OCI-LY1 (cell line): ENCODE results near the gene ARHGEF17.

Experiments used
- H2AFZ ChIP-seq: fragments of 200-600 bp; sonication (generic), shearing (Covaris generic); 2 replicates; pipeline ENCODE4 v1.6.0; 2014; ENCODE audit warnings: antibody characterized with exemption, mild to moderate bottlenecking, low read length
- H3F3A ChIP-seq: fragments of 200-600 bp; sonication (generic), shearing (Covaris generic); 2 replicates; pipeline ENCODE4 v1.6.0; 2014; ENCODE audit warnings: mild to moderate bottlenecking, antibody characterized with exemption, low read length, moderate library complexity; ENCODE audit not compliant: insufficient read depth
- H3K27ac ChIP-seq: fragments of 200-600 bp; sonication (generic); 2 replicates; pipeline ENCODE4 v1.5.1; 2014; ENCODE audit warnings: low read length, mixed run types, mild to moderate bottlenecking, low read depth; ENCODE audit not compliant: poor library complexity, severe bottlenecking
- H3K27me3 ChIP-seq: fragments of 200-600 bp; sonication (generic); 2 replicates; pipeline ENCODE4 v1.6.0; 2014; ENCODE audit warnings: antibody characterized with exemption, mild to moderate bottlenecking, low read length, moderate library complexity; ENCODE audit not compliant: insufficient read depth
- H3K36me3 ChIP-seq: fragments of 200-600 bp; sonication (generic); 2 replicates; pipeline ENCODE4 v1.6.1; 2014; ENCODE audit warnings: mild to moderate bottlenecking, antibody characterized with exemption, low read length, moderate library complexity, mixed read lengths; ENCODE audit not compliant: insufficient read depth
- H3K4me1 ChIP-seq: fragments of 200-600 bp; sonication (generic); 2 replicates; pipeline ENCODE4 v1.5.1; 2014; ENCODE audit warnings: mild to moderate bottlenecking, low read length, moderate library complexity; ENCODE audit not compliant: insufficient read depth, severe bottlenecking
- H3K4me2 ChIP-seq: fragments of 200-600 bp; sonication (generic), shearing (Covaris generic); 2 replicates; pipeline ENCODE4 v1.6.1; 2014; ENCODE audit warnings: low read length
- H3K4me3 ChIP-seq: fragments of 200-600 bp; sonication (generic); 2 replicates; pipeline ENCODE4 v1.5.1; 2014; ENCODE audit warnings: low read length, low read depth, mild to moderate bottlenecking, mixed read lengths; ENCODE audit not compliant: poor library complexity, severe bottlenecking
- H3K79me2 ChIP-seq: fragments of 200-600 bp; shearing (Covaris generic); 2 replicates; pipeline ENCODE4 v1.6.1; 2016; ENCODE audit warnings: mixed run types, low read length, mixed read lengths; ENCODE audit not compliant: insufficient read depth
- H3K9ac ChIP-seq: fragments of 200-600 bp; sonication (generic), shearing (Covaris generic); 2 replicates; pipeline ENCODE4 v1.6.1; 2014; ENCODE audit warnings: mild to moderate bottlenecking, low read length, mixed read lengths
- H3K9me2 ChIP-seq: fragments of 200-600 bp; sonication (generic), shearing (Covaris generic); 2 replicates; pipeline ENCODE4 v1.6.1; 2014; ENCODE audit warnings: low read depth, mild to moderate bottlenecking, low read length, mixed read lengths
- H3K9me3 ChIP-seq: fragments of 200-600 bp; shearing (Covaris generic); 2 replicates; pipeline ENCODE4 v1.6.1; 2014; ENCODE audit warnings: low read length, mixed read lengths
- H4K20me1 ChIP-seq: fragments of 200-600 bp; sonication (generic), shearing (Covaris generic); 2 replicates; pipeline ENCODE4 v1.6.0; 2016; ENCODE audit warnings: mild to moderate bottlenecking, low read length; ENCODE audit not compliant: insufficient read depth
- CTCF ChIP-seq: fragments of 200-600 bp; sonication (generic), shearing (Covaris generic); IDR thresholded peaks from 2 replicates; pipeline ENCODE4 v1.5.1; 2017; ENCODE audit warnings: mild to moderate bottlenecking, antibody characterized with exemption, low read length, moderate library complexity, mixed read lengths
- EZH2 ChIP-seq: fragments of 200-600 bp; sonication (generic), shearing (Covaris generic); IDR thresholded peaks from 2 replicates; pipeline ENCODE4 v1.8.0; 2017; ENCODE audit warnings: borderline replicate concordance, mixed run types, mild to moderate bottlenecking, antibody characterized with exemption, low read length, moderate library complexity, mixed read lengths

ARHGEF17 gene

DNA sequence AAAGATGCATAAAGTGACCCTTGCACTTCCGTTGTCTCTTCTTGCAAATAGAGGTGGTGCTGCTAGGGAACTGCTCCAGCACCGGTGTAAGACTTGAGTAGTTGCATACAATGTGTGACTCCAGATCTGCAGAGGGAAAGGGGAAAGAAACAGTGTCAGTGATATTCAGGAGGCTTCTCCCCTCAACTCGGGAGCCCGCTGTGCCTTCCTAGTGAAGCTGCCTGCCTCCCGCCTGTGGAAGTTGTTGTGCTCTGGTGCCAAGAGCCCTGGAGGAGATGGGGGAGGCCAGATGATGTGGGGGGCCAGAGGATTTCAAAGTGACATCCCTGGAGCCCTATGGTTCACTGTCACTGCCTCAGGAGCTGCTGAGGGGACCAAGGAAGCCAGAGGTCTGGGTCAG is 98.5 kb downstream of the ARHGEF17 start:
- TF ChIP-seq CTCF (no peak), EZH2 (no peak)
- Histone ChIP-seq H3K9me2 (no peaks in the 10 kb centered on the region), H3K4me1 (no peaks in the 10 kb centered on the region), H3F3A (no peaks in the 10 kb centered on the region), H3K79me2 (no peaks in the 10 kb centered on the region), H3K4me2 (no peak overlapping the region), H3K27me3 (no peaks in the 10 kb centered on the region), H3K9ac (no peak overlapping the region), H3K27ac (no peak overlapping the region), H4K20me1 (no peaks in the 10 kb centered on the region), H3K4me3 (no peak overlapping the region), H3K36me3 (peaks cover 37% of the 10 kb centered on the region), H3K9me3 (no peaks in the 10 kb centered on the region), H2AFZ (no peak overlapping the region)

DNA sequence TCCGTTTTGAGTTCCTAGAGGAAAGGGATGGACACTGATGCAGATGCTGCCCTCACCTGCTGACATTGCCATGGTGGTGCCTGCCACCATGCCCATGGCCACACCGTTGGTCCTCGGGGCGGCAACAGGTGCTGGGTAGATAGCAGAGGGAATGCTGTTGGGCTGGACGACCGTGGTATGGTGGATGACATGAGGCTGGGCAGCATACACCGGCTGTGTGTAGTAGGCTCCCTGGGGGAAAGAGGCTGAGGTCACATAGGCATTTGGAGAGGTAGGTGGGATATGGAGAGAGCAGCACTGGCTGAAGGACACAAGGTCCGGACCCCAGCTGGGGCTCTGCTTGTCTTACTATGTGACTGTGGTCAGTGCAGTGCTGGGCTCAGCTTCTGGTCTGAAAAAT is 101.4 kb downstream of the ARHGEF17 start:
- Histone ChIP-seq H3K4me1 (no peaks in the 10 kb centered on the region), H4K20me1 (no peaks in the 10 kb centered on the region), H3K27ac (no peak overlapping the region), H3K4me3 (no peak overlapping the region), H3K4me2 (no peak overlapping the region), H3K36me3 (peaks cover 37% of the 10 kb centered on the region), H3K9me2 (no peaks in the 10 kb centered on the region), H3F3A (no peaks in the 10 kb centered on the region), H3K79me2 (no peaks in the 10 kb centered on the region), H3K9me3 (no peaks in the 10 kb centered on the region), H2AFZ (no peak overlapping the region), H3K9ac (no peak overlapping the region), H3K27me3 (no peaks in the 10 kb centered on the region)
- TF ChIP-seq EZH2 (no peak), CTCF (no peak)

- H3K4me1 ChIP-seq = no peaks in the 10 kb centered on the region
- no peak overlapping the region for H3K27ac ChIP-seq
- peaks cover 30% of the 10 kb centered on the region for H3K36me3 ChIP-seq
- H3K9me3 ChIP-seq = no peaks in the 10 kb centered on the region
- no peaks in the 10 kb centered on the region for H3K9me2 ChIP-seq
- no peaks in the 10 kb centered on the region for H3F3A ChIP-seq
- no peak overlapping the region for H3K4me2 ChIP-seq
- no peaks in the 10 kb centered on the region for H4K20me1 ChIP-seq
- no peak overlapping the region for H3K9ac ChIP-seq
- H3K4me3 ChIP-seq = no peak overlapping the region
- no peak overlapping the region for H2AFZ ChIP-seq
- H3K79me2 ChIP-seq = no peaks in the 10 kb centered on the region
- no peaks in the 10 kb centered on the region for H3K27me3 ChIP-seq
- TF ChIP-seq EZH2 = no peak
- no peak for TF ChIP-seq CTCF
Observed at GRCh38 chr11:73410627-73411026, 102.6 kb downstream of the ARHGEF17 start.
